ENCODE data around the gene PID1.

DNA sequence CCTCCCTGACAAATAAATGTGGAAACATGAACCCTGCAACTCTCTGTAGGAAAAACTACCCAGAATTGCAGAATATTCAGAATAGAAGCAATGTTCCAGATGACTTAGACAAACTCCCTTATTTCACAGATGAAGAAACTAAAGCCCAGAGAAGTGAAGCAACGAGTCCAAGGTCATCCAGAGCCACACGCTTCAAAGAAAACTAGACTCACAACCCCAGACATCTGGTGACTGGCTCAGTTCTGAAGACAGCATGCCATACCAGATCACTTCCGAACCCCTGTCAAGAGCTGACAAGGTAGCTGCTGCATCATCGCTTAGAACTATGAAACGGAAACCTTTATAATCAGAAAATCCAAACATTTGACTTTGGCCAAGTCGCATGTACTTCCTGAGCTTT, 101.3 kb downstream of the PID1 start:
- TF ChIP-seq, protein P1, sequence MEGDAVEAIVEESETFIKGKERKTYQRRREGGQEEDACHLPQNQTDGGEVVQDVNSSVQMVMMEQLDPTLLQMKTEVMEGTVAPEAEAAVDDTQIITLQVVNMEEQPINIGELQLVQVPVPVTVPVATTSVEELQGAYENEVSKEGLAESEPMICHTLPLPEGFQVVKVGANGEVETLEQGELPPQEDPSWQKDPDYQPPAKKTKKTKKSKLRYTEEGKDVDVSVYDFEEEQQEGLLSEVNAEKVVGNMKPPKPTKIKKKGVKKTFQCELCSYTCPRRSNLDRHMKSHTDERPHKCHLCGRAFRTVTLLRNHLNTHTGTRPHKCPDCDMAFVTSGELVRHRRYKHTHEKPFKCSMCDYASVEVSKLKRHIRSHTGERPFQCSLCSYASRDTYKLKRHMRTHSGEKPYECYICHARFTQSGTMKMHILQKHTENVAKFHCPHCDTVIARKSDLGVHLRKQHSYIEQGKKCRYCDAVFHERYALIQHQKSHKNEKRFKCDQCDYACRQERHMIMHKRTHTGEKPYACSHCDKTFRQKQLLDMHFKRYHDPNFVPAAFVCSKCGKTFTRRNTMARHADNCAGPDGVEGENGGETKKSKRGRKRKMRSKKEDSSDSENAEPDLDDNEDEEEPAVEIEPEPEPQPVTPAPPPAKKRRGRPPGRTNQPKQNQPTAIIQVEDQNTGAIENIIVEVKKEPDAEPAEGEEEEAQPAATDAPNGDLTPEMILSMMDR (IDR thresholded peaks at IDR 0.05) = no peak
- TF ChIP-seq POLR2A (IDR thresholded peaks at IDR 0.05) = no peak

All from lower leg skin (tissue), 3 donors.